CD4-positive, alpha-beta T cell (primary cell): ENCODE data around the gene LTBP2. TPM values are rescaled to one million over a fixed set of nuclear protein-coding genes. Genes with fewer than 3 reads are reported as not detected.
A peak's percentile ranks its signal among the peaks of the same experiment; 100 is the strongest.

Experiments used
- ATAC-seq: fragments of 200-7000 bp; cut with Tn5 transposase; one replicate; pipeline ENCODE4 v1.10.0; 2022; ENCODE audit warnings: mild to moderate bottlenecking; ENCODE audit not compliant: poor library complexity
- CTCF ChIA-PET: fragments of 350-600 bp; sonication (Branson Sonifier 250); formaldehyde crosslinking; loops from one replicate; lab custom pipeline; 2021; ENCODE audit warnings: antibody characterized with exemption, inconsistent platforms; lab: Charles Lee
- POLR2A ChIA-PET: fragments of 350-600 bp; sonication (Branson Sonifier 250); formaldehyde crosslinking; loops from one replicate; lab custom pipeline; 2021; ENCODE audit warnings: antibody characterized with exemption, inconsistent platforms; lab: Charles Lee
- DNase-seq, 14 experiments: peaks; one replicate each; pipeline ENCODE4 v3.0.0-alpha.2; 2013 to 2020; ENCODE audit warnings: mixed read lengths in 2 of 14
- H3K27ac ChIP-seq, 2 donors: one replicate each; pipeline versions ENCODE4 v1.5.1 to v1.7.0; 2013; ENCODE audit warnings: low read length in 2 of 2, low read depth in 1 of 2, mild to moderate bottlenecking in 1 of 2
- H3K27me3 ChIP-seq, 2 experiments: 1 replicate in 1 of 2; 2 replicates in 1 of 2; pipeline versions ENCODE4 v1.6.1 to v1.7.0; 2013; ENCODE audit warnings: low read length in 2 of 2, control low read depth in 1 of 2, mild to moderate bottlenecking in 1 of 2, moderate library complexity in 1 of 2; ENCODE audit not compliant: insufficient read depth in 2 of 2, control insufficient read depth in 1 of 2
- H3K36me3 ChIP-seq: one replicate; pipeline ENCODE4 v1.6.1; 2013; ENCODE audit warnings: low read length, control low read depth; ENCODE audit not compliant: insufficient read depth
- H3K4me1 ChIP-seq: one replicate; pipeline ENCODE4 v1.6.1; 2013; ENCODE audit warnings: low read length, control low read depth; ENCODE audit not compliant: insufficient read depth
- H3K4me3 ChIP-seq: one replicate; pipeline ENCODE4 v1.5.1; 2013; ENCODE audit warnings: mild to moderate bottlenecking, low read length, moderate library complexity
- H3K9me3 ChIP-seq, 2 experiments: 1 replicate in 1 of 2; 2 replicates in 1 of 2; pipeline versions ENCODE4 v1.6.1 to v1.7.0; 2013; ENCODE audit warnings: low read length in 2 of 2, mild to moderate bottlenecking in 2 of 2, control low read depth in 1 of 2, moderate library complexity in 1 of 2; ENCODE audit not compliant: control insufficient read depth in 1 of 2, insufficient read depth in 1 of 2
- H3K27ac Mint-ChIP-seq: one replicate; pipeline ENCODE4 v1.8.0; 2020; ENCODE audit warnings: mixed read lengths
- H3K27me3 Mint-ChIP-seq: one replicate; pipeline ENCODE4 v1.8.0; 2021; ENCODE audit warnings: mixed read lengths
- H3K36me3 Mint-ChIP-seq: one replicate; pipeline ENCODE4 v1.8.0; 2021; ENCODE audit warnings: low read depth, mixed read lengths
- H3K4me1 Mint-ChIP-seq: one replicate; pipeline ENCODE4 v1.8.0; 2021; ENCODE audit warnings: low read depth, mixed read lengths
- H3K4me3 Mint-ChIP-seq: one replicate; pipeline ENCODE4 v1.8.0; 2020; ENCODE audit warnings: mild to moderate bottlenecking, mixed read lengths
- H3K9me3 Mint-ChIP-seq: one replicate; pipeline ENCODE4 v1.8.0; 2020; ENCODE audit warnings: mixed read lengths
- CTCF ChIP-seq: fragments of 200-600 bp; IDR thresholded peaks from one replicate; pipeline ENCODE4 v1.8.0; 2022; ENCODE audit warnings: antibody characterized with exemption, mild to moderate bottlenecking
- intact Hi-C, 2 experiments: fragments of 100-400 bp; cut with DNase I in 1 of 2; cut with micrococcal nuclease in 1 of 2; formaldehyde crosslinking; loops; one replicate each; pipeline versions ENCODE4 v1.15.1 to v1.9.0; 2023 to 2025; cut with DNase I, micrococcal nuclease
- total RNA-seq, 174 experiments: library from RNA in 2 of 174; stranded (reverse) in 2 of 174; gene quantifications; one replicate each; pipeline ENCODE4 v1.2.3 and lab custom pipeline; 2021 to 2026

LTBP2 gene
- total RNA-seq, 2 experiments from 2014 or later: 0.45 to 0.47 TPM

GRCh38 chr14:74528406-74528805 is 83.6 kb downstream of the LTBP2 start:
- peaks cover 0 to 2% of the 10 kb centered on the region in 2 experiments for H3K27me3 ChIP-seq
- Mint-ChIP-seq H3K4me3 (no peak overlapping the region), H3K27ac (no peak overlapping the region), H3K9me3 (no peaks in the 10 kb centered on the region), H3K27me3 (no peaks in the 10 kb centered on the region), H3K36me3 (no peaks in the 10 kb centered on the region), H3K4me1 (no peaks in the 10 kb centered on the region)
- no peak for DNase-seq
- ChIA-PET POLR2A (no interaction called here), CTCF (no interaction called here)
- no peak for TF ChIP-seq CTCF
- H3K4me3 ChIP-seq: no peak overlapping the region
- H3K36me3 ChIP-seq: no peaks in the 10 kb centered on the region
- H3K4me1 ChIP-seq: no peaks in the 10 kb centered on the region
- H3K27ac ChIP-seq: no peak overlapping the region
- no peak for ATAC-seq
- intact Hi-C loops: no loop called here
- peaks cover 0 to 3% of the 10 kb centered on the region in 2 experiments for H3K9me3 ChIP-seq

GRCh38 chr14:74527736-74528280 is 84.2 kb downstream of the LTBP2 start:
- H3K36me3 Mint-ChIP-seq: no peaks in the 10 kb centered on the region
- no peaks in the 10 kb centered on the region for H3K4me1 ChIP-seq
- no peaks in the 10 kb centered on the region for H3K36me3 ChIP-seq
- intact Hi-C loops: no loop called here
- no peaks in the 10 kb centered on the region for H3K27me3 Mint-ChIP-seq
- no peak overlapping the region for H3K27ac Mint-ChIP-seq
- H3K9me3 ChIP-seq: peaks cover 0 to 3% of the 10 kb centered on the region in 2 experiments
- ATAC-seq (no peak), DNase-seq (no peak)
- peaks cover 0 to 2% of the 10 kb centered on the region in 2 experiments for H3K27me3 ChIP-seq
- ChIA-PET POLR2A (no interaction called here), CTCF (no interaction called here)
- no peaks in the 10 kb centered on the region for H3K9me3 Mint-ChIP-seq
- H3K4me3 Mint-ChIP-seq: no peak overlapping the region
- H3K4me3 ChIP-seq: no peak overlapping the region
- no peak overlapping the region for H3K27ac ChIP-seq
- no peaks in the 10 kb centered on the region for H3K4me1 Mint-ChIP-seq
- TF ChIP-seq CTCF: no peak

- CTCF ChIA-PET: no interaction called here
- DNase-seq: peak in 1 of 14 experiments; percentile 16
- Histone ChIP-seq H3K36me3 (no peaks in the 10 kb centered on the region), H3K4me3 (no peak overlapping the region), H3K4me1 (no peaks in the 10 kb centered on the region), H3K27me3 (peaks cover 0 to 2% of the 10 kb centered on the region in 2 experiments), H3K9me3 (peaks cover 0 to 3% of the 10 kb centered on the region in 2 experiments), H3K27ac (no peak overlapping the region)
- TF ChIP-seq CTCF: no peak
- Mint-ChIP-seq H3K27me3 (no peaks in the 10 kb centered on the region), H3K4me1 (no peaks in the 10 kb centered on the region), H3K9me3 (no peaks in the 10 kb centered on the region), H3K36me3 (no peaks in the 10 kb centered on the region), H3K4me3 (no peak overlapping the region), H3K27ac (no peak overlapping the region)
- ATAC-seq: no peak
- POLR2A ChIA-PET: no interaction called here
- intact Hi-C loops: no loop called here
These were observed 85.0 kb downstream of the LTBP2 start for GRCh38 chr14:74526854-74527585.
